Muscle layer of colon (tissue), 2 donors: ENCODE measurements around the gene KRT33A.

Source experiments
- H3K27ac ChIP-seq: one replicate; pipeline ENCODE4 v1.7.0; 2013; ENCODE audit warnings: low read depth, mild to moderate bottlenecking, low read length, moderate library complexity
- H3K27me3 ChIP-seq, 2 donors: one replicate each; pipeline ENCODE4 v1.7.0; 2013; ENCODE audit warnings: low read length in 2 of 2, mild to moderate bottlenecking in 2 of 2; ENCODE audit not compliant: insufficient read depth in 2 of 2, control insufficient read depth in 1 of 2
- H3K36me3 ChIP-seq: one replicate; pipeline ENCODE4 v1.7.0; 2013; ENCODE audit warnings: mild to moderate bottlenecking, low read length; ENCODE audit not compliant: insufficient read depth
- H3K4me1 ChIP-seq: one replicate; pipeline ENCODE4 v1.7.0; 2013; ENCODE audit warnings: mild to moderate bottlenecking, low read length; ENCODE audit not compliant: insufficient read depth
- H3K4me3 ChIP-seq, 2 donors: one replicate each; pipeline ENCODE4 v1.7.0; 2013; ENCODE audit warnings: low read length in 2 of 2, low read depth in 1 of 2, mild to moderate bottlenecking in 1 of 2, moderate library complexity in 1 of 2
- H3K9ac ChIP-seq: one replicate; pipeline ENCODE4 v1.7.0; 2013; ENCODE audit warnings: low read length
- H3K9me3 ChIP-seq: one replicate; pipeline ENCODE4 v1.7.0; 2013; ENCODE audit warnings: mild to moderate bottlenecking, low read length
- donor health status: abdominal sarcoma.
- donor health status: Adenocarcinoma of cecum.

The KRT33A gene

DNA sequence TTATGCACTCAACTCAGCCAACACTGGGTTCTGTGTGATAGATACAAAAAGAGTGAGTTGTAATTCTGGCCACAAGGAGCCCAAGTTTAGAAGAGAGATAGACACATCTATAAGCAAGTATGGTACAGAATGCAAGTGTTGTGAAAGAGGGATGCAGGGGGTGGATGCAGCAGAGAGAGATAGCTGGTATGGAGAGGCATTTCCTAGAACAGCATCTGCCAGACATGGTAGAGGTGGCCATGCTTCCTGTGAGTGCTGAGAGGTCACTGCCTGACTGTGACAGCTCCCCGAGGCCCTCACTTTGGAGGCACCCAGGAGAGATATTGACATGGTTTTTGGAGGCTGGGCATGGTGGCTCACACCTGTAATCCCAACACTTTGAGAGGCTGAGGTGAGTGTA, 39.5 kb downstream of the KRT33A start:
- Histone ChIP-seq H3K4me3 (no peak overlapping the region), H3K27me3 (no peaks in the 10 kb centered on the region), H3K9me3 (no peaks in the 10 kb centered on the region), H3K9ac (no peak overlapping the region), H3K36me3 (no peaks in the 10 kb centered on the region), H3K27ac (no peak overlapping the region), H3K4me1 (no peaks in the 10 kb centered on the region)

DNA sequence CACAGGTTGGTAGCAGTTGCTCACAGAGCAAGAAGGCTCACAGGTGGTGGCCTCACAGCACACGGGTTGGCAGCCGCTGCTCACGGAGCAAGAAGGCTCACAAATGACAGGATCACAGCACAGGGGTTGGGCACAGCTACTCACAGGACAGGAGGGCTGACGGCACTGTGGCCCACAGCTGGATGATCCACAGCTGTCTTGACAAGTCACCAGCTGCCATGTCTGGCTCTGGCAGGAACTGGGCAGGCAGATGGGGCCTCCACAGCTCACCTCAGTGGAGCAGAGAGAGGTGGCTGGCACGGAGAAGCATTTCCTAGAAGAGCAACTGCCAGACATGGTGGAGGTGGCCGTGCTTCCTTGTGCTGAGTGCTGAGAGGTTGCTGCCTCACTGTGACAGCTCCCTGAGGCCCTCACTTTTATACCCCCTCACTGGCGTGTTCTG, 41.7 kb downstream of the KRT33A start, which contains the start of gene KRTAP16-1:
KRTAP16-1 (minus strand) TSS at position 392 of the 442 bp plus-strand sequence; CDS start at position 336, 56 bp downstream.
- Histone ChIP-seq H3K4me1 (no peaks in the 10 kb centered on the region), H3K9ac (no peak within 1 kb of the TSS), H3K36me3 (no peaks in the 10 kb centered on the region), H3K4me3 (no peak within 1 kb of the TSS), H3K27me3 (no peaks in the 10 kb centered on the region), H3K9me3 (no peaks in the 10 kb centered on the region), H3K27ac (no peak within 1 kb of the TSS)

DNA sequence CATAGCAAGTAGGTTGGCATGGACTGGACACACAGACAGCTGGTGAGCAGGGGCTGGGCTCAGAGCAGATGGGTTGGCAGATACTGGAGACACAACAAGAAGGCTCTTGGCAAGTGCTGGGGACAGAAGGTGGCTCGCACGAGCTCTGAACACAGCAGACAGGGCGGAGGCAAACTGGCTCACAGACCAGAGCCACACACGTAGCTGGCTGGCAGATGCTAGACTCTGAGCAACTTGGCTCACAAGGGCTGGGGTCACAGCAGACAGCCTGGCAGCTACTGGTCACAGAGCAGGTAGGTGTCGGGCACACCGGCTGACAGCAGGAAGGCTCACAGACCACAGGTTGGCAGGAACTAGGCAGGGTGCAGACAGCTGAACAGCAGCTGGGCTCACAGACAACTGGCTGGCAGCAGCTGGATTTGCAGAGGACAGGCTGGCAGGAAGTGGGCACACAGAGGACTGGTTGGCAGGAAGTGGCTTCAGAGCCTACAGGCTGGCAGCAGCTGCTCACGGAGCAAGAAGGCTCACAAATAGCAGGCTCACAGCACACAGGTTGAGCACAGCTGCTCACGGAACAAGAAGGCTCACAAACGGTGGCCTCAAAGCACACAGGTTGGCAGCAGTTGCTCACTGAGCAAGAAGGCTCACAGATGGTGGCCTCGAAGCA, 42.2 kb downstream of the KRT33A start:
- H3K4me1 ChIP-seq: no peaks in the 10 kb centered on the region
- no peak overlapping the region for H3K4me3 ChIP-seq
- no peaks in the 10 kb centered on the region for H3K9me3 ChIP-seq
- H3K27me3 ChIP-seq: no peaks in the 10 kb centered on the region
- no peak overlapping the region for H3K9ac ChIP-seq
- no peak overlapping the region for H3K27ac ChIP-seq
- no peaks in the 10 kb centered on the region for H3K36me3 ChIP-seq

DNA sequence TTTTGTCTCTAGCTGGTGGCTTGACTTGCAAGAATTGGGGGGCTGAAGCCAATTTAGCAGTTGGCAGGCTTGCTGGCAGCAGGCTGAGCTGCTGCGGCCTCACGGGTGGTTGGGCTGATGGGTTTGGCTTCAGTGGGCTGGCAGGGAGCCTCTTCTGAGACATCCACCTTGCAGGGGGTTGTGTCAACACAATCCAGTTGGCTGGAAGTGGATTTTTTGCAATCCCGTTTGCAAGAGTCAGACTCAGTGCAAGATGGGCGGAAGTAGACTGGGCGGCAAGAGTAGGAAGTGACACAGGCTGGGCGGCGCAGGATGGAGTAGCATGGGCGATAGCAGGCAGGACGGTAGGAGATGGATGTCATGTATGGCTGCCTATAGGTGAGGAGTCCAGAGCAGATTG, 43.0 kb downstream of the KRT33A start:
- no peak overlapping the region for H3K27ac ChIP-seq

DNA sequence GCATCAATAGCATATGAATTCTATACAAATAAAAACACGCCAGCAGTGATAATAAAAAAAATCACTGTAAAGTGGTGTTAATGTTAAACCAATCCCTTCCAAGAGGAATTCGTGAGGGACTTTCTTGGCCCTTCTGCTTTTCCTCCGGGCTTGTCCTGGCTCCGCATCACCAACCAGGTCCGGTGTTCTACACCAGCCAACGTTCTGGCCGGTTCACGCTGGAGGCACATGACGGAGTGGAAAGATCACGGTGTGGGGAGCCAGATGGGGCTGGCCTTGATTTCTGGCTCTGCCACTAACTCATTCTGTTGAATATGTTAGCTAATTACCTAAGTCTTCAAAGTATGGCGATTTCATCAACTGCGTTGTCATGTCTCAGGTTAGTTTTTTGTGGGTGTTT, 46.5 kb downstream of the KRT33A start:
- no peaks in the 10 kb centered on the region for H3K36me3 ChIP-seq
- no peaks in the 10 kb centered on the region for H3K4me1 ChIP-seq
- H3K27ac ChIP-seq: no peak overlapping the region
- no peak overlapping the region for H3K9ac ChIP-seq
- no peak overlapping the region for H3K4me3 ChIP-seq
- no peaks in the 10 kb centered on the region for H3K27me3 ChIP-seq
- H3K9me3 ChIP-seq: no peaks in the 10 kb centered on the region

More for the DNA sequence above, 43.0 kb downstream of the KRT33A start:
- Histone ChIP-seq H3K9ac (no peak overlapping the region), H3K27me3 (no peaks in the 10 kb centered on the region), H3K9me3 (no peaks in the 10 kb centered on the region), H3K4me3 (no peak overlapping the region), H3K4me1 (no peaks in the 10 kb centered on the region), H3K36me3 (no peaks in the 10 kb centered on the region)

DNA sequence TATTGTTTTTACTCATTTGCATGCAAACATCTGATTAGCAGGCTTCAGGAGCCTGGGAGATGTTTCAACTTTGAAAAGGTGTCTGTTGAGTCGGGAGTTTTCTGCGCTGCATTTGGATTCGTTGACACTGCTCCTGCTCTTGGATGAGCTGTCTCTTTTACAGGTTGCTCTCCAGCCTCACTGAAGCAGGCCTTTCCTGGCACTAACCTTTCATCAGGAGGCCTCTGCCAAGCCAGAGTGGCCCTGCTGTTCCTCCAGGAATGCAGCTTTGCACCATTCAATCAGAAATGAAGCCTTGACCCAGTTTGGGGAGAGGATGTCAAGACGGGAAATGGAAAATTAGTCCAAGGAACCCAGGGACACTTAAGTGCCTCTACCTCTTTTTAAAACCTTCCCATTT, 47.6 kb downstream of the KRT33A start:
- H3K27ac ChIP-seq: no peak overlapping the region
- H3K36me3 ChIP-seq: no peaks in the 10 kb centered on the region
- no peaks in the 10 kb centered on the region for H3K27me3 ChIP-seq
- H3K4me1 ChIP-seq: no peaks in the 10 kb centered on the region
- H3K4me3 ChIP-seq: no peak overlapping the region
- no peak overlapping the region for H3K9ac ChIP-seq
- H3K9me3 ChIP-seq: no peaks in the 10 kb centered on the region

DNA sequence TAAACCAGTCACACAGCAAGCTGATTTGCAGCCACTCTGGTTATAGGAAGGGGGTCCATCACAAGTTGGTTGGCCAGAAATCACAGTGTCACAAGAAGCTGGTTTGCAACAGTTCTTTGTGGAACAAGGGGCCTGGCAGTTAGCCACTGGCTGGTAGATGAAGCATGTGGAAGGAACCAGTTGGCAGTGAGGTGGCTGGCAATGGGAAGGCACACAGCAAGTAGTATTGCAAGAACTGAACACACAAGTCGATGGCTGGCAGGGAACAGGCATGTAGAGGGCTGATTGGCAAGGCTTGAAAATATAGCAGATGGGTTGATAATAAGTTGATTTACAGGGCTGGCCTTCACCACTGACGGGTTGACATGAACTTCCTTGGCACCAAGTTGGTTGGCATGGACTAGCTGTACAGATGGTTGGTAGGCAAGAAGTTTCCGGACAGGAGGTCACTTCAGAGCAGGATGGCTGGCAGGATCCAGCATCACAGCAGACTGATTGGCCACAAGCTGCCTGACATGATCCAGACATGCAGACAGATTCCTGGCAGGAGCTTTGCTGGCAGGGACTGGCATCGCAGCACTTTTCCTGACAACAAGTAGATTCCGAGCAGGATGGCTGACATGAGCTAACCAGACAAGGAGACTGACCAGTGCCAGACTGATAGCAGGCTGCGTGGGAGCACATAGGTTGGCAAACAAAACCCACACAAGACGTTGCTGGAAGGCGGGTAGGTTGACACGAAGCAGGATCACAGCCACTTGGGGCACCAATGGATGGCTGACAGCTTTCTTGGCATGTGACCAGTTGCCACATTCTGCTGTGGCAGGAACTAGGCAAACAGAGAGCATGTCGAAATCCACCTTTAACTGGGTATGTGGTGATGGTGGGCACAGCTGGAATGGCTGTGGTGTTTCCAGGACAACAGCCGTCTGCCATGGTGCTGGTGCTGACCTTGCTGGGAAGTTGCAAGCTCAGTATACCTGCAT, 48.4 kb downstream of the KRT33A start, which contains the start of gene KRTAP29-1:
KRTAP29-1 (minus strand) TSS at position 936 of the 986 bp plus-strand sequence; CDS start at position 936, 0 bp downstream.
- Histone ChIP-seq H3K27me3 (no peaks in the 10 kb centered on the region), H3K9ac (no peak within 1 kb of the TSS), H3K4me3 (no peak within 1 kb of the TSS), H3K36me3 (no peaks in the 10 kb centered on the region), H3K27ac (no peak within 1 kb of the TSS), H3K4me1 (no peaks in the 10 kb centered on the region), H3K9me3 (no peaks in the 10 kb centered on the region)

DNA sequence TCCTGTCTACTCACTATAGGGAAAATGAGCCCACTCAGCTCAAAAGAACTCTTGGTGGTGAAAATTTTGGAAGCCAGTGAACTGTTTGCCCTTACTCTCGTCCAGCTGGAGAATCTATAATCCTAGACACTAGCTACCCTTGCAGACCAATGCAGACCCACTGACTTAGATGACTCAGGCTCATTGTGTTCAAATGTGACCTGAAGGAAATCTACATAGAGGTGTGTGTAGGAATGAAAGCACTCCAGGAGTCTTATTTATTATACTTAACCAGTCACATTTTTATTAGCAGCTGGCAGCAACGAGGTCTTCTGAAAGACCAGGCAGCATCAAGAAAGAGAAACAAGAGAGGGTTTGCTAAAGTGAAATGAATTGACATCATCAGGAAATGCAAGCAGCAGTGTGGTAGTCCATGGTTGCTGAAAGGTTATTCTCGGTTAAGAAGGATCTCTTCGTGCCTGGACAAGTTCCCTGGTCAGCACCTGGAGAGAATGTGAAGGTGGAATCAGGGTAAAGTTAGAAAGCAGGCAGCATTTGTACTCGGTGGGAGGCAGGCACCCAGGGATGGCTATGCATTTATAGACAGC, 49.3 kb downstream of the KRT33A start:
- Histone ChIP-seq H3K9ac (no peak overlapping the region), H3K4me1 (no peaks in the 10 kb centered on the region), H3K36me3 (no peaks in the 10 kb centered on the region), H3K27me3 (no peaks in the 10 kb centered on the region), H3K9me3 (no peaks in the 10 kb centered on the region), H3K4me3 (no peak overlapping the region), H3K27ac (no peak overlapping the region)

DNA sequence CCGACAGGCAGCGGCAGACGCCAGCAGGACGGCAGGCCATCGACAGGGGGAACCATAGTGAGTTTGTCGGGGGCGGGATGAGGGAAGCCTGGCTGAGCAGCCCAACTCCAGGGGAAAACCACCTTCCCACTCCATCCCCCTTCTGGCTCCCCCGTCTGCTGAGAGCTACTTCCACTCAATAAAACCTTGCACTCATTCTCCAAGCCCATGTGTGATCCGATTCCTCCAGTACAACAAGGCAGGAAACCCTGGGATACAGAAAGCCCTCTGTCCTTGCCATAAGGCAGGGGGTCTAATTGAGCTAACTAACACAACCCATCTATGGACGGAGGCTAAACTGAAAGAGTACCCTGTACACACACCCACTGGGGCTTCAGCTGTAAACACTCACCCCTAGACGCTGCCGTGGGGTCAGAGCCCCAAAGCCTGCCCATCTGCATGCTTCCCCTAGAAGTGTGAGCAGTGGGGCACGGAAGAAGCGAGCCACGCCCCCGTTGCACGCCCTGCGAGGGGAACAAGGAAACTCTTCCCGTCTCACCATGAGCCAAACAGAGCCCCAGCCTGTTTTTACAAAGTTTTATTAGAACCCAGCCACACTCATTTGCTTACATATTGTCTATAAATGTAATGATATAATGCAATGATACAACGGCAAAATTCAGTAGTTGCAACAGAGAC, 52.0 kb downstream of the KRT33A start:
- Histone ChIP-seq H3K4me3 (no peak overlapping the region), H3K9ac (no peak overlapping the region), H3K36me3 (no peaks in the 10 kb centered on the region), H3K27me3 (no peaks in the 10 kb centered on the region), H3K27ac (no peak overlapping the region), H3K9me3 (no peaks in the 10 kb centered on the region), H3K4me1 (no peaks in the 10 kb centered on the region)

DNA sequence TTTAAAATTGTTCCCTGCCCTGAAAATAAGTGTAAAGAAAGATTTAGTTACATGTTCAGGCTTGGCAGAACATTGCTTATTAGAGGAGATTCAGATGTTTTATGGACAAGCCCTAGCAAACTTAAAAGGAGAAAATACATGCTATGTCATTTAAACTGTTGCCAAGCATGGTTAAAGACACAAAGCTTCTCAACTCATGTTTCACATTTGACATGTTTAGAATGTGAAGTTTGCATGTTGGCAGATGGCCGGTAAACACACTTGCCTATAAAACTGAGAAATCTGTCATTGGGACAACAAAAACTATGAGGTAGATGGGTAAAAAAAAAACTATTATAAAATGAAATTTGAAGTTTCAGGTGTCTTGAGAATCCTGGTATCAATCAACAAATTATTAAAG, 53.8 kb downstream of the KRT33A start:
- Histone ChIP-seq H3K27ac (no peak overlapping the region), H3K9ac (no peak overlapping the region), H3K4me3 (no peak overlapping the region), H3K4me1 (no peaks in the 10 kb centered on the region), H3K27me3 (no peaks in the 10 kb centered on the region), H3K9me3 (no peaks in the 10 kb centered on the region), H3K36me3 (no peaks in the 10 kb centered on the region)
